ENCODE data around the gene SLC38A10. TPM values are rescaled to one million over a fixed set of nuclear protein-coding genes. Genes with fewer than 3 reads are reported as not detected.

SLC38A10 gene
- total RNA-seq, 1 experiment from 2014 or later: 109 TPM

DNA sequence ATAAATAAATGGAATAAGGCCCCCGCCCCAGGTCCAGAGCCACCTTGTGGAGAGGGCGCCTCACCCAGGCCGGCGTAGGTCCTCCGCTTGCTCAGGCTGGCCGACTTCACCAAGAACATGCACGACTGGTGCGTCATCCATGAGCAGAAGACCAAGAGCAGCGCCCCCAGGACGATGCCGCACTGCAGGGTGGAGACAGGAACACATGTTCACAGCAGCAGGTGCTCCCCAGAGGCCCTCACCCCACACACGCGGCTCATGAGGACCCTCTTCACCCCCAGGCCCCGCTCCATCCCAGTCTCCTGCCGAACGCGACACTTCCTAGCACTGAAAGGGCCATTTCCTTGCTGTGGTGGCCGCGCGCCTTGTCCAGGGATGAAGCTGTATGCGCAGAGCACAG, 5.5 kb downstream of the SLC38A10 start:
- peaks cover 89% of the 10 kb centered on the region for H3K79me2 ChIP-seq (ENCODE audit: insufficient read depth, low read length)
- peaks cover 3% of the 10 kb centered on the region; the same call in 1 of the 2 replicates for H4K20me1 ChIP-seq (ENCODE audit: insufficient read depth)
- H3K9ac ChIP-seq (ENCODE audit: low read length): no peak overlapping the region
- ChIA-PET POLR2A (no interaction called here), CTCF (interaction anchor here (1.9 kb wide), 1 partner anchor 183 kb away, joined by 4 read pairs; no protein-coding TSS in a partner anchor), RAD21 (ENCODE audit: low non-redundant PET in 1 of 2, low total read pairs in 2 of 2, uncharacterized antibody in 2 of 2, unreplicated experiment in 2 of 2) (no interaction called here)
- H3K27me3 ChIP-seq (ENCODE audit: insufficient read depth, low read length): no peaks in the 10 kb centered on the region
- no peak overlapping the region for H3K27ac ChIP-seq (ENCODE audit: low read depth, low read length)
- no peak for DNase-seq (ENCODE audit: low read depth, low spot score)
- no peak overlapping the region for H3K4me2 ChIP-seq (ENCODE audit: low read length)
- no peak overlapping the region for H3K4me3 ChIP-seq (replicated peaks in 1 of 2; ENCODE audit: low read depth in 1 of 2, low read length in 2 of 2)
- H3K4me1 ChIP-seq (ENCODE audit: control insufficient read depth in 1 of 2, insufficient read depth in 2 of 2, low read length in 2 of 2): peaks cover 7 to 21% of the 10 kb centered on the region in 2 experiments; a peak in 3 of 4 replicates
- H3K9me2 ChIP-seq (ENCODE audit: insufficient read depth): no peaks in the 10 kb centered on the region
- TF ChIP-seq ZBTB33 (IDR thresholded peaks at IDR 0.05; ENCODE audit: extremely low read depth, insufficient replicate concordance, low read length) (no peak), CBX3 (IDR thresholded peaks at IDR 0.05; ENCODE audit: low read depth) (no peak), MAX (IDR thresholded peaks at IDR 0.05) (no peak), ZNF274 (IDR thresholded peaks at IDR 0.05; ENCODE audit: low read depth, low read length) (no peak), EGR1 (IDR thresholded peaks at IDR 0.05; ENCODE audit: low read depth) (no peak), CTCF (IDR thresholded peaks at IDR 0.05 in 2 of 3, conservative IDR thresholded peaks at IDR 0.05 in 1 of 3; ENCODE audit: borderline replicate concordance in 1 of 3, insufficient read depth in 1 of 3, low read depth in 2 of 3, low read length in 2 of 3) (0 out of 6 replicates have a peak, but pooled peaks of 1 of the 3 experiments have one; percentile 10), POLR2AphosphoS5 (IDR thresholded peaks at IDR 0.05; ENCODE audit: low read depth, low read length) (no peak)
- TF ChIP-seq, protein P1, sequence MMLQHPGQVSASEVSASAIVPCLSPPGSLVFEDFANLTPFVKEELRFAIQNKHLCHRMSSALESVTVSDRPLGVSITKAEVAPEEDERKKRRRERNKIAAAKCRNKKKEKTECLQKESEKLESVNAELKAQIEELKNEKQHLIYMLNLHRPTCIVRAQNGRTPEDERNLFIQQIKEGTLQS (IDR thresholded peaks at IDR 0.05): no peak
- TF ChIP-seq, protein P2, sequence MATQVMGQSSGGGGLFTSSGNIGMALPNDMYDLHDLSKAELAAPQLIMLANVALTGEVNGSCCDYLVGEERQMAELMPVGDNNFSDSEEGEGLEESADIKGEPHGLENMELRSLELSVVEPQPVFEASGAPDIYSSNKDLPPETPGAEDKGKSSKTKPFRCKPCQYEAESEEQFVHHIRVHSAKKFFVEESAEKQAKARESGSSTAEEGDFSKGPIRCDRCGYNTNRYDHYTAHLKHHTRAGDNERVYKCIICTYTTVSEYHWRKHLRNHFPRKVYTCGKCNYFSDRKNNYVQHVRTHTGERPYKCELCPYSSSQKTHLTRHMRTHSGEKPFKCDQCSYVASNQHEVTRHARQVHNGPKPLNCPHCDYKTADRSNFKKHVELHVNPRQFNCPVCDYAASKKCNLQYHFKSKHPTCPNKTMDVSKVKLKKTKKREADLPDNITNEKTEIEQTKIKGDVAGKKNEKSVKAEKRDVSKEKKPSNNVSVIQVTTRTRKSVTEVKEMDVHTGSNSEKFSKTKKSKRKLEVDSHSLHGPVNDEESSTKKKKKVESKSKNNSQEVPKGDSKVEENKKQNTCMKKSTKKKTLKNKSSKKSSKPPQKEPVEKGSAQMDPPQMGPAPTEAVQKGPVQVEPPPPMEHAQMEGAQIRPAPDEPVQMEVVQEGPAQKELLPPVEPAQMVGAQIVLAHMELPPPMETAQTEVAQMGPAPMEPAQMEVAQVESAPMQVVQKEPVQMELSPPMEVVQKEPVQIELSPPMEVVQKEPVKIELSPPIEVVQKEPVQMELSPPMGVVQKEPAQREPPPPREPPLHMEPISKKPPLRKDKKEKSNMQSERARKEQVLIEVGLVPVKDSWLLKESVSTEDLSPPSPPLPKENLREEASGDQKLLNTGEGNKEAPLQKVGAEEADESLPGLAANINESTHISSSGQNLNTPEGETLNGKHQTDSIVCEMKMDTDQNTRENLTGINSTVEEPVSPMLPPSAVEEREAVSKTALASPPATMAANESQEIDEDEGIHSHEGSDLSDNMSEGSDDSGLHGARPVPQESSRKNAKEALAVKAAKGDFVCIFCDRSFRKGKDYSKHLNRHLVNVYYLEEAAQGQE (IDR thresholded peaks at IDR 0.05; ENCODE audit: low read depth): no peak
- no TSS peak for BruUV-seq (replicated peaks)
- H2AFZ ChIP-seq (ENCODE audit: low read depth, low read length, poor library complexity, severe bottlenecking): no peak overlapping the region
- peaks cover 24 to 25% of the 10 kb centered on the region in 2 experiments; a peak in 3 of 4 replicates for H3K36me3 ChIP-seq (ENCODE audit: control insufficient read depth in 1 of 2, insufficient read depth in 2 of 2, low read length in 2 of 2)
- no peaks in the 10 kb centered on the region for H3K9me3 ChIP-seq (ENCODE audit: control insufficient read depth in 1 of 2, insufficient read depth in 1 of 2, low read depth in 1 of 2, low read length in 2 of 2)
- no peak for ATAC-seq
- intact Hi-C loops (cut with micrococcal nuclease): loop anchor here (5.0 kb wide), 1 partner anchor 183 kb away; no protein-coding TSS in a partner anchor
